OCI-LY7 (cell line): ENCODE data around the gene VEGFC.

Experiments used
- CTCF ChIP-seq: fragments of 200-600 bp; sonication (generic); conservative IDR thresholded peaks from 2 replicates; pipeline ENCODE4 v1.5.1; 2014; ENCODE audit warnings: mild to moderate bottlenecking, antibody characterized with exemption, low read length, moderate library complexity, mixed read lengths
- EZH2phosphoT487 ChIP-seq: fragments of 200-600 bp; sonication (generic); IDR thresholded peaks from 2 replicates; pipeline ENCODE4 v1.6.1; 2018; ENCODE audit warnings: low read depth, borderline replicate concordance, mild to moderate bottlenecking, mixed run types, antibody characterized with exemption, low read length, moderate library complexity, mixed read lengths

GRCh38 chr4:176792326-176793059, at the start of gene VEGFC:
- no peak for TF ChIP-seq CTCF
- TF ChIP-seq EZH2phosphoT487, result no peak
